K562 treated with DMSO at 1 percent for 24 hours (cell line): Measurements from ENCODE around the gene TTC27. TPM values are rescaled to one million over a fixed set of nuclear protein-coding genes. Genes with fewer than 3 reads are reported as not detected.

Experiments used
- total RNA-seq: library from RNA; unstranded; fragments of 300-600 nt; gene quantifications from 2 replicates; pipeline ENCODE4 v1.2.3, GENCODE V29; 2022; ENCODE audit warnings: low read depth; ENCODE audit not compliant: insufficient read depth

Gene TTC27
- total RNA-seq = 9.6 and 9.7 TPM in 2 replicates

DNA sequence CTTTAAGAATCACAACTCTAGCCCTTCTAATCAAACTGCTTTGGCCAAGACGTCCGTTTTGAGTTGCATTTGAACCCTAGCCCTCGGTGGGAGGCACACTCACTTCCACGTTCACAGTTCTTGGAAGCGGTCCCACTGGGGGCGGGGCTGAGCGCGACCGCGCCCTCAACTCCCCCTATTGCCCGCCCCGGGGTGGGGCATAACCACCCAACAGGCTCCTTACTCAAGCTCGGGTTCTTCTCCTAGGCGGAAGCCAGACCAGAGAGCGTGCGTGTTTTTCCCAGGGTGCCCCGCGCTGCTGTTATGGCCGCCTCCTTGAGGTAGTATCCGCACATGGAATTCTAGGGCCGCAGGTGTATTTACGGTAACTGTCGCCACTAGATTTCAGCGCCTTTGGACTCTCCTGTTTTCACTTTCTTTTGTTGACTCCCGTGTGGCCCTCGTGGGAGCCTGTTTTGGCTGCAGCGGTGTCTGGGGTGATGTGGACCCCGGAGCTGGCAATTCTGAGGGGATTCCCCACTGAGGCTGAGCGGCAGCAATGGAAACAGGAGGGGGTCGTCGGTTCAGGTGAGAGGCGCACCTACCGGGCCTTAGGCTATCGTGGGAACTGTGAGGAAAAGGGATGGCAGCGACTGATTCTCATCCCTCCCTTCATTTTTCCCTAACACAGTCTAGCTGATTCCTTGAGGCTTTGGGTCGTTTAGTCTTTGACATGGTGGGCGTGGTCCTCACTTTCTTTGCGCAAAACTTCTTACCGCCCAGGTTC is at the start of gene TTC27:
Gene TTC27, plus strand, starts transcription at position 237 of the 766 bp plus-strand sequence. Its CDS starts 243 bp downstream, at position 480.

